ENCODE measurements around the gene SYT6. TPM values are rescaled to one million over a fixed set of nuclear protein-coding genes. Genes with fewer than 3 reads are reported as not detected.

The SYT6 gene
- total RNA-seq, 1 experiment from 2014 or later, result not detected

- ATAC-seq (no peak), DNase-seq (ENCODE audit: low read depth, low spot score) (no peak)
- intact Hi-C loops (cut with micrococcal nuclease), result loop anchor here (1.0 kb wide), 1 partner anchor 190 kb away; no protein-coding TSS in a partner anchor
- RAD21 ChIA-PET (ENCODE audit: low non-redundant PET in 1 of 2, low total read pairs in 2 of 2, uncharacterized antibody in 2 of 2, unreplicated experiment in 2 of 2), result no interaction called here
- H3K36me3 ChIP-seq (ENCODE audit: control insufficient read depth in 1 of 2, insufficient read depth in 2 of 2, low read length in 2 of 2), result no peaks in the 10 kb centered on the region
- H3K9me3 ChIP-seq (ENCODE audit: control insufficient read depth in 1 of 2, insufficient read depth in 1 of 2, low read depth in 1 of 2, low read length in 2 of 2), result no peaks in the 10 kb centered on the region
- TF ChIP-seq, protein P1, sequence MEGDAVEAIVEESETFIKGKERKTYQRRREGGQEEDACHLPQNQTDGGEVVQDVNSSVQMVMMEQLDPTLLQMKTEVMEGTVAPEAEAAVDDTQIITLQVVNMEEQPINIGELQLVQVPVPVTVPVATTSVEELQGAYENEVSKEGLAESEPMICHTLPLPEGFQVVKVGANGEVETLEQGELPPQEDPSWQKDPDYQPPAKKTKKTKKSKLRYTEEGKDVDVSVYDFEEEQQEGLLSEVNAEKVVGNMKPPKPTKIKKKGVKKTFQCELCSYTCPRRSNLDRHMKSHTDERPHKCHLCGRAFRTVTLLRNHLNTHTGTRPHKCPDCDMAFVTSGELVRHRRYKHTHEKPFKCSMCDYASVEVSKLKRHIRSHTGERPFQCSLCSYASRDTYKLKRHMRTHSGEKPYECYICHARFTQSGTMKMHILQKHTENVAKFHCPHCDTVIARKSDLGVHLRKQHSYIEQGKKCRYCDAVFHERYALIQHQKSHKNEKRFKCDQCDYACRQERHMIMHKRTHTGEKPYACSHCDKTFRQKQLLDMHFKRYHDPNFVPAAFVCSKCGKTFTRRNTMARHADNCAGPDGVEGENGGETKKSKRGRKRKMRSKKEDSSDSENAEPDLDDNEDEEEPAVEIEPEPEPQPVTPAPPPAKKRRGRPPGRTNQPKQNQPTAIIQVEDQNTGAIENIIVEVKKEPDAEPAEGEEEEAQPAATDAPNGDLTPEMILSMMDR (IDR thresholded peaks at IDR 0.05 in 2 of 3, conservative IDR thresholded peaks at IDR 0.05 in 1 of 3; ENCODE audit: borderline replicate concordance in 1 of 3, insufficient read depth in 1 of 3, low read depth in 2 of 3, low read length in 2 of 3), result no peak
- no peak for TF ChIP-seq EZH2phosphoT487 (IDR thresholded peaks at IDR 0.05; ENCODE audit: borderline replicate concordance)
- TF ChIP-seq FOSL1 (IDR thresholded peaks at IDR 0.05; ENCODE audit: low read depth), result no peak
- TF ChIP-seq REST (IDR thresholded peaks at IDR 0.05; ENCODE audit: low read depth), result no peak
- no peak for TF ChIP-seq ZNF274 (IDR thresholded peaks at IDR 0.05; ENCODE audit: low read depth, low read length)
- TF ChIP-seq ELF1 (IDR thresholded peaks at IDR 0.05; ENCODE audit: borderline replicate concordance, low read depth), result no peak
- TF ChIP-seq SRF (IDR thresholded peaks at IDR 0.05; ENCODE audit: low read depth), result no peak
- no peak for TF ChIP-seq EGR1 (IDR thresholded peaks at IDR 0.05; ENCODE audit: low read depth)
- TF ChIP-seq SP1 (IDR thresholded peaks at IDR 0.05; ENCODE audit: low read depth), result no peak
- TF ChIP-seq SIN3A (IDR thresholded peaks at IDR 0.05; ENCODE audit: low read depth), result no peak
- TF ChIP-seq JUND (IDR thresholded peaks at IDR 0.05), result no peak
- TF ChIP-seq RAD21 (IDR thresholded peaks at IDR 0.05; ENCODE audit: low read depth), result no peak
- no peak overlapping the region for H3K4me2 ChIP-seq (ENCODE audit: low read length)
- no peak overlapping the region for H3K9ac ChIP-seq (ENCODE audit: low read length)
- H3K9me2 ChIP-seq (ENCODE audit: insufficient read depth), result no peaks in the 10 kb centered on the region
- no TSS peak for BruUV-seq (replicated peaks)
- no peak overlapping the region for H2AFZ ChIP-seq (ENCODE audit: low read depth, low read length, poor library complexity, severe bottlenecking)
- CTCF ChIA-PET, result interaction anchor here (2.0 kb wide), 1 partner anchor 191 kb away, joined by 9 read pairs; no protein-coding TSS in a partner anchor
- no peak overlapping the region for H3K27ac ChIP-seq (ENCODE audit: low read depth, low read length)
- POLR2A ChIA-PET, result no interaction called here
- H3K79me2 ChIP-seq (ENCODE audit: insufficient read depth, low read length), result no peaks in the 10 kb centered on the region
- no peak overlapping the region for H3K4me3 ChIP-seq (replicated peaks in 1 of 2; ENCODE audit: low read depth in 1 of 2, low read length in 2 of 2)
- H4K20me1 ChIP-seq (ENCODE audit: insufficient read depth), result no peaks in the 10 kb centered on the region
- H3K4me1 ChIP-seq (ENCODE audit: control insufficient read depth in 1 of 2, insufficient read depth in 2 of 2, low read length in 2 of 2), result no peaks in the 10 kb centered on the region
- peaks cover 61% of the 10 kb centered on the region for H3K27me3 ChIP-seq (ENCODE audit: insufficient read depth, low read length)
These were observed 61.2 kb downstream of the SYT6 start for GRCh38 chr1:114092186-114093062.
